GM19043 (cell line): ENCODE data around the gene PDE8A.

Experiments
- ATAC-seq: cut with Tn5 transposase; IDR thresholded peaks from one replicate; pipeline ENCODE4 v1.9.1; 2021; ENCODE audit warnings: low read depth; ENCODE audit not compliant: unreplicated experiment

Gene PDE8A

DNA sequence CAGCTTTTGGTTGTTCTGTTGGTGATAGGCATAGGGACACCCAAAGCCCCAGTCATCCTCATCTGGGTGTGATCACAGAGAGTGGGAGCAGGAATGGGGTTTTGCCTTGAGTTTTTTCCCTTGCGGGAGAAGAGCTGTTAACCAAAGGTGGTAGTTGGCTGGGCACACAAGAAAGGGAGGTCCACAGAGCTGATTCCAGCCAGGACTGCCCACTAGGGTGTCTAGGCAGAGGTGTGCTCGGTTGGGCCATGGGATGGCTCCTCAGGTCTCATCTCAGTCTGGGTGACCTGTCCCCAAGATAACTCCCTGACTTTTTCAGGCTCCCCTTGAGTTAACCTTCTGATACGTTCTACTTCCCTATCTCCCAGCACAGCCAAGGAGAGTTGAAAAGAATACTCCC lies 134.8 kb downstream of the PDE8A start:
- no peak for ATAC-seq

DNA sequence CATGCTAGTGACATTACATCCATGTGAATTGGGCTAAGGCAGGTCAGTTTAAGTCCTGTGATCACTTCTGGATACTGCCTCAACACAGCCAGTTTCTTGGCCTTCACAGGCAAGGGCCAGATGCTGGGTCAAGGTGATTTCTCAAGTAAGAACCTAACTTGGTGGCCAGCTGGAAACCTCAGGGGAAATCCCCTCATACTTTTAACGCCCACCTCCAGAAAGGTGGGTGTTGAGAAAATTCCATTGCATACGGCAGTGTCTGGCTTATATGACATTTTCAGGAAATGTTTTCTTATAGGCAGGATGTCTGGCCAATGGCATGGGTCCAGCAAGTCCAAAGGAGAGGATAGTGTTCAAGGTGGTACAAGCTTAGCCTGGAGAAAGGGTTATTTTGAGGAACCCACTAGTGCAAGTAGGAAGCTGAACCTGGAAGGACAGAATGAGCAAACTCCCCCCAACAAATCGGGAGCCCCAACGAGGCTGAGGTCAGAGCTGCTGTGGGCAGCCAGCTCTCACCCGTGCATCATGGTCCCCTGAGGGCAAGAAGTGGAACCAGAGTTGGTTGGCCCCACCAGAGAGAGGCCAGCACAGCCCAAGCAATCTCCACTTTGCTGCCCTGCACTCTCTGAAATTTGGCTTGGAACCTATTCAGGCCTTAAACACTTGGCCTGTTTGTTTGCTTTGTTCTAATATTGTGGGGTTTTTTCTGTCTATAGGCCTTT lies 135.4 kb downstream of the PDE8A start:
- no peak for ATAC-seq

DNA sequence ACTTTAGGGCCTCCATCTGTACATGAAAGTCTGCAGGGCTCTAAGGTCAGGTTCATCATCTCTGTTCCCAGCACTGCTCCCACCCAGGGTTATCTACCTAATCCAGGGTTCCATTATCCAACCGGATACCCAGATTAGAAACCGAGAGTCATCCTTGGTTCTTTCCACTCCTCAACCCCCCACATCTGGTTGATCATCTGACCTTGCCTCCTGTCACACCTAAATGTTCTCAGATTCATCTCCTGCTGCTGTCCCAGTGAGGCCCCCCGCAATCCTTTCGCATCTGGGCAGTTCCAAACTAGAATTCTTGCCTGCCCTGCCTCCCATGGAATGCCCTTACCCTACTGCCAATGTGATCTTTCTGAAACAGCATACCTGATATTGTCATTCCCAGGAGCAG lies 136.5 kb downstream of the PDE8A start:
- no peak for ATAC-seq

DNA sequence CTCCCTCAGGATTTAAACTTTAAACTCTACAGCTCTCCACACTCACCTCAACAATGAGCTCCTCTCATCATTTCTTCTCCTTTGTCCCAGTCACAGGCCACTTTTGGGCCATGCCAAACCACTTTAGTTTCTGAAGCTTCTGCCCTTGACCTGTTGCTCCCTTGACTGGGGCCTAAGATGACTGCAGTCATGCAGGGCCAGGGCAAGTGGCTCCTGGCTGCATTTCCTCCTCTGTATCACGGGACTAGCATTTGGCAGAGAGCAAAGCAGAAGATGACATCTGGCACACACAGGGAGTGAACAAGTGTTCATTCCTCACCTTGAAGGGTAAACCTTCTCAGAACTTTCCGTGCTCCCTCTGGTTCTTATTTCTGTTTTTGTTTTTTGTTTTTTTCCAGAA lies 136.9 kb downstream of the PDE8A start:
- no peak for ATAC-seq

DNA sequence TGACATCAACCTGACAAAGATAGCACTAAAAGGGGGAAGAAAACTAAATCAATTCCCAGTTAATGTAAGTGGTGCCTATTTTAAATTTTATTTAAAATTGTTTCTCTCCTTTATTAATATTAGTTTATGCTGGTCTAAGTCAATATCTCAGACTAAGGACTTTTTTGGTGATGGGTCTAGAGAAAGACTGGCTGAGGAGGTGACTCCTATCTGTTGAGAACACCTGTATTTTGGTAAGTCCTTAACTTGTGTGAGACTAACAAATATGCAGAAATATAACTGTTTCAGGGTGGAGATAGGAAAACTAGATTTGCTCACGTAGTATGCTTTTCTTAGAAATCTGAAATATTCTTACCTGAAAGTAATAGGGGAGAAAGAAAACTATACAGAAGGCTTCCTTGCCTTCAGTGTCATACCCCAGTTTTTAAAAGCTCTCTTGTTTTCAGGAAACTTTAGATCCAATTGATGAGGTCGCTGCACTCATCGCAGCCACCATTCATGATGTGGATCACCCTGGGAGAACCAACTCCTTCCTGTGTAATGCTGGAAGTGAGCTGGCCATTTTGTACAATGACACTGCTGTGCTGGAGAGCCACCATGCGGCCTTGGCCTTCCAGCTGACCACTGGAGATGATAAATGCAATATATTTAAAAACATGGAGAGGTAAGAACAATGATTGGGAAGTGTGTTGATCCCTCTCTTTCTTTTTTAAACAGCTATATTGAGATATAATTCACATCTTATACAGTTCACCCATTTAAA lies 138.9 kb downstream of the PDE8A start:
- ATAC-seq, result no peak

DNA sequence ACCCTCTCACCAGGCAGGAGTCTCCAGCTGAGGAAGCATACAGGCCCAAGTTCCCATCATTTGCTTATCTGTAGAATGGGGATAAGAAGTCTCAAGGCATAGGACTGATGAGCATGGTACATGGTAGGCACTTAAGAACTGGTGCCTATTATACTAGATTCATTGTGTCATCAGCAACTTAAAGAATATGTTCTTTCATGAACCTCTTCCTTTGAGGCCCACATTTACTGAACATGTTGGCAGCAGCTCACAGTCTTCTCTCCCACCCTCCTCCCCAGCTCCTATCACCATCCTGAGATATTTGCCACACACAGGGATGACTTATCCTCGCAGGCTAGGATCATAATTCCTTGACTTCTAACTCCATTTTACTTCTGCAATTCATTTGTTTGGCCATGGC lies 142.5 kb downstream of the PDE8A start:
- no peak for ATAC-seq

DNA sequence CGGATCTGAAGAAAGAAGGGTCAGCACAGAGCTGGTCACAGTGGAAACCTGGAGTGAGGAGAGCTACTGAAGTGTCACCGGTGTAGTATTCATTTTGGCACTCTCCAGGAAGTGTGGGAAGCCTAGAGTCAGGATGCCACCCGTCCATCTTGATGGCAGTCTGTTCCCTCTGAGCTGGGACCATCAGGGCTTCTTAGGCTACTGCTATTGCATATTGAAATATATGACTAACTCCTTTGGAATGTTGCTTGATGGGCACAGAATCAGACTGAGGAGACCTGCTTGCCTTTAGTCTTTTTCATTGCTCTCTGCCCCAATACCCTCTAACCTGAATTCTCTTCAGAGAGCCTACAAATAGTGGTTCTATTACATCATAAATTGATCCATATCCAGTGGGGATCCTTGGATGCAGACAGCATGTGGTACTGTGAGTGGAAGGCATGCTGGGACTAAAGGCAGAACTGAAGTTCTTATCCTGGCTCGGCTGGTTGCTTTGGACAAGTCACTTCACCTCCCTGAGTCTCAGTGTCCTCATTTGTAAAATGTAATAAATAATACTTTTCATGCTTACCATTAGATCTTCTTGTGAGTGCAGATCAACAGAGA lies 143.5 kb downstream of the PDE8A start:
- no peak for ATAC-seq

DNA sequence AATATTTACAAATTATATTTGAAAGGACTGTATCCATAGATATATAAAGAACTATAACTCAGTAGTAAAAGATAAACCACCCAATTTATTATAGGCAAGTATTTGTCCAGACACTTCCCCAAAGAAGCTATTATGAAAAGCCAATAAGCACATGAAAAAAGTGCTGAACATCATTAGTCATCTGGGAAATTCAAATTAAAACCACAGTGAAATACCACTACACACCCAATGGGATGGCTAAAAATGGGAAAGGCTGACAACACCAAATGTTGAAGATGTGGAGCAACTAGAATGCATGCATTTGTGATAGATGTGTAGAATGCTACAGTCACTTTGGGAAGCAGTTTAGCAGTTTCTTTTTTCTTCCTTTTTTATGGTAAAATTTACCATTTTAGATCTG lies 147.0 kb downstream of the PDE8A start:
- ATAC-seq, result no peak

DNA sequence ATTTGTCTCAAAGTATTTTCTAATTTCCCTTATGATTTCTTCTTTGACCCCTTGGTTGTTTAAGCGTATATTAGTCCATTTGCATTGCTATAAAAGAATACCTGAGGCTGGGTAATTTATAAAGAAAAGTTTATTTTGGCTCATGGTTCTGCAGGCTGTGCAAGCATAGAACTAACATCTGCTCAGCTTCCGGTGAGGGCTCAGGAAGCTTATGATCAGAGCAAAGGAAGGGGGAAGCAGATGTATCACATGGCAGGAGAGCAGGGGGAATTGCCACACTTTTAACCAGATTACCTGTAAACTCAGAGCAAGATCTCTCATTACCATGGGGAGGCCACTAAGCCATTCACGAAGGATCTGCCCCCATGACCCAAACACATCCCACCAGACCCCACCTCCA lies 148.2 kb downstream of the PDE8A start:
- no peak for ATAC-seq

DNA sequence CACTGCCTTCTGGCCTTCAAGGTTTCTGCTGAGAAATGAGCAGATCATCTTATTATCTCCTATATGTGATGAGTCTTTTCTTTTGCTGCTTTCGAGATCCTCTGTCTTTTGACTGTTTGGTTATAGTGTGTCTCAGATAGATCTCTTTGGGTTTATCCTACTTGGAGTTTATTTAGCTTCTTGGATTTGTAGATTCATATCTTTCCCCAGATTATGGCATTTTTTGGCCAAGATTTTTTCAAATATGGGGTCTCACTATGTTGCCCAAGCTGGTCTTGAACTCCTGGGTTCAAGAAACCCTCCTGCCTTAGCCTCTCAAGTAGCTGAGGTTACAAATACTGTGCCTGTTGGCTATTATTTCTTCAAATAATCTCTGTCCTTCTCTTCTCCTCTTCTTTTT lies 150.3 kb downstream of the PDE8A start:
- no peak for ATAC-seq

DNA sequence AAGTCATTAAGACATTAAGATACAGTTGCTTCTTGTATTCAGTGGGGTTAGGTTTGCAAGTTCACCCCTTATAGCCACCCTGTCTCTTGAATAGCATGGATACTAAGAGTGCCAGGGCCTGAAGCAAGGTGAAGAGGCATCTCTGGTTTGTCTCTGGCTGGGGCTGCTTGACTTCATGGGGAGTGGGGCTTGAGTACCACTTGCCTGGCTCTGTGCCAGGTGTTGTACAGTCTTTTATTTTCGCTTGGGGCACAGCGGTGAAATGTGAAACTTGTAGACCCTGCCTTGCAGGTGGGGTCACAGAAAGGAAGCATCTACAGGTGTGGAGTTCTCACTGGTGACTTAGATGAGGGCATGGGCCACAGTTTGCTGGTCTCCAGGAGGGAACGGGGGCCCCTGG lies 152.1 kb downstream of the PDE8A start:
- ATAC-seq, result no peak

DNA sequence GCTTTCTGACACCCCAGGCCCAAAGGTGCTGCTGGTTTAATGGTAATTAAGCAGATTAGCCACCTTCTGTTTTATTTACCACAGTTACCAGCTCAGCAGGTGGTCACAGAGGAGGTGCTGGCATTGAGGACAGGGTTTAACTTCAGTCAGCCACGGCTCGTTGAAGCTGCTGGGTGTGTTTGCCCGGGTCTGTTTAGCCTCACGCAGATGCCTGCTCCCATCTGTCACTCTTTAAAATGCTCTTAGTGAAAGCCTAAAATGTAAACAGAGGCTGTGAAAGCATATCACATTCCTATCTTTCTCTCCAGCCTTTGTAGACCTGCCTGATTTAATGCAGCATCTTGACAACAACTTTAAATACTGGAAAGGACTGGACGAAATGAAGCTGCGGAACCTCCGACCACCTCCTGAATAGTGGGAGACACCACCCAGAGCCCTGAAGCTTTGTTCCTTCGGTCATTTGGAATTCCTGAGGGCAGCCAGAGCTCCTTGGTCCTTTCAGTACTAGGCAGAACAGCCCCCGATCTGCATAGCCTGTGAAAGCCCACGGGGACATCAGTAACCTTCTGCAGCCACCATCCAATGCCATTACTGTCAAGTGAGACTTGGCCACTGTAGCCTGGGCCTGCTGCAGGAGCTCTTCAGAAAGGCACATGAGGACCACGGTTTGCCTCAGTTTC lies 156.0 kb downstream of the PDE8A start:
- no peak for ATAC-seq

DNA sequence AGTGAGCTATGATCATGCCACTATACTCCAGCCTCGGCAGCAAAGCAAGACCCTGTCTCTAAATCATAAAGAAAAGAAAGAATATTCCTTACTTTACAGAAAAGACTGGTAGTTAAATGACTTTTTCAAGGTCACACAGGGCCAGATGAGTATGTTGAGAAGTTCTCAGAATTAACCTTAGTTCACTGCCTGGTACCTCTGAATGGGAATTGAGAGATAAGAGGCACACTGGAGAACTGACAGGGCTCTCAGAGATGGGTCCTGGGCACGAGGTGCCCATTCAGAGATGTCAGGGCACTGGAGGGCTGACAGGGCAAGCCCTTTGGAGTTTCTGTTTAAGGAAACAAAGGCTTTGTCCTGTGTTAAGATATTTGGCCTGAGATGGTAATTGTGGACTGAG lies 157.7 kb downstream of the PDE8A start:
- ATAC-seq, result no peak

DNA sequence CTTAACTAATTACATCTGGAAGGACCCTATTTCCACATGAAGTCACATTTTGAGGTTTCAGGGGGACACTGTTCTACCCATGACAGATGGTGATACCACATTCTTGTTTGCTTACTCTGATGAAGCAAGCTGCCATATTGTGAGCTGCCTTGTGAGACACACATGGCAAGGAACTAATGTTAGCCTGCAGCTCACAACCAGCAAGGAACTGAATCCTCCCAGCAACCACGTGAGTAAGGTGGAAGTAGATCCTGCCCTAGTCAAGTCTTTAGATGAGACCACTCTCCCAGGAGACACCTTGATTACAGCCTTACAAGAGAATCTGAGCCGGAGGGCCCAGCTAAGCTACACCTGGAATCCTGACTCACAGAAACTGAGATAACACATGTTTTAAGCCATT lies 160.1 kb downstream of the PDE8A start:
- no peak for ATAC-seq

DNA sequence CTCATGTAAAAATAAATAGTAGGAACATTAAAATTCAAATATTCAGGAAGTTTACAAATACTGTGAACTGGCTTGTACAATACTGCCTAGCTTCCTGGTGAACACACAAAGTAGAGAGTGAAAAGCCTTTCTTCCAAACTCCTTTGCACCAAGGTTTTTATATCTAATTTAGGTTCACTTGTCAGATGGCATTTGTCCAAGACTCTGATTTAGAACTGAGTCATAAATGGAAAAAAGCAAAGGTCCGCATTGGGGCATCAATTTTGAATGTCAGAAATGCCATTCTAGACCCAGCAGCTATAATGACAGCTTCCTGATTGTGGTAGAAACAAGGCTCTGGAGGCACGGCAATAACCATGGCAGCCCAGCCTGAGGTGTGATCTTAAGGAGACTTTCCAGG lies 160.7 kb downstream of the PDE8A start:
- ATAC-seq, result no peak

DNA sequence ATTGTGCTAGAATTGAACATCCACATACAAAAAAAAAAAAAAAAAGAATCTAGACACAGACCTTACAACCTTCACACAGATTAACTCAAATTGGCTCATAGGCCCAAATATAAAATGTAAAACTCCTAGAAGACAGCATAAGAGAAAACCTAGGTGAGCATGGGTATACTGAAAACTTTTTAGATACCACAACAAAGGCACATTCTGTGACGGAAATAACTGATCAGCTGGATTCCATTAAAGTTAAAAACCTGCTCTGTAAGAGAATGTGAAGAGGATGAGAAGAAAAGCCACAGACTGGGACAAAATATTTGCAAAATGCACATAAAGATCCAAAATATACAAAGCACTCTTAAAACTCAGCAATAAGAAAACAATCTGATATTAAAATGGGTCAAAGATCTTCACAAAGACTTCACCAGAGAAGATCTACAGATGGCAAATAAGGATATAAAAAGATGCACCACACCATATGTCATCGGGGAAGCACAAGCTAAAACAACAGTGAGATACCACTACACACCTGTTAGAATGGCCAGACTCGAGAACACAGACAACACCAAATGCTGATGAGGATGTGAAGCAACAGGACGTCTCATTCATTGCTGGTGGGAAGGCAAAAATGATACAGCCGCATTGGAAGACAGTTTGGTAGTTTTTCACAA lies 167.9 kb downstream of the PDE8A start:
- ATAC-seq, result no peak

DNA sequence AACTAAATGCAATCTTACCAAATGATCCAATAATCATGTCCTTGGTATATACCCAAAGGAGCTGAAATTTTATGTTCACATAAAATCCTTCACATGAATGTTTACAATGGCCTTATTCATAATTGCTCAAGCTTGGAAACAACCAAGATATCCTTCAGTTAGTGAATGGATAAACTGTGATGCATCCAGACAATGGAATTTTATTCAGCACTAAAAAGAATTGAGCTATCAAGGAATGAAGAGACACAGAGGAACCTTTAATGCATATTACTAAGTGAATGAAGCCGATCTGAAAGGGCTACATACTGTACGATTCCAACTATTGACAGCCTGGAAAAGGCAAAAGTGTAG lies 168.4 kb downstream of the PDE8A start:
- ATAC-seq, result no peak

DNA sequence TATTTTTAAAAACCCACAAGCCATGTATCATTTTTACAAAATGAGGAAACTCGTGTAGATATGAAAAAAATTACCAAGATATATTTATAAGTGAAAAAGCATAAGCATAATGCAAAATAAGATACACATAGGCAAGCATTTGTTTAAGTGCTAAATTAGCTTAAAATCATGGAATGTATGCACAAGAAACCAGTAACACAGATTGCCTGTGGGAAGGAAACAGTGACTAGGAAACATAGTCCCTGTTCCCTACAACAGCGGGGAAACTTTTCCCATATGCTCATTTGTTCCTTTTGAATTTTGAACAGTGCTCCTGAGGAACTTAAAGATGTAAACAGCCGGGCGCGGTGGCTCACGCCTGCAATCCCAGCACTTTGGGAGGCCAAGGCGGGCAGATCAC lies 169.5 kb downstream of the PDE8A start:
- no peak for ATAC-seq

DNA sequence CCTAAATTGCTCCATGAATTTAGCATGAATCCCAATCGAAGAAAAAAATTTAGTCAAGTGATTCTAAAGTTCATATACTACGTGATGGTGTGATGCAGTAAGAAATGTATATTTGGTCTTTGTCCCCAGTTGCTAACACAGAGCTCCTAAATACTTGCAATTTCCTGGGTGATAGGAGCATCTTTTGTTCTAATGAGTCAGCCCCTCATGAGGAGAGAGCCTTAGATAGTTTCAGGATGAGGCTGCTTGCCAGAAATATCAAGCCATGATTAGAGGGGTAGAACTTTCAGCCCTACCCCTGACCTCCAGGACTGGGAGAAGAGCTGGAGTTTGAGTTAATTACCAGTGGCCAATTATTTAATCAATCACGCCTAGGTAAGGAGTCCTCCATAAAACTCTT lies 170.2 kb downstream of the PDE8A start:
- no peak for ATAC-seq

DNA sequence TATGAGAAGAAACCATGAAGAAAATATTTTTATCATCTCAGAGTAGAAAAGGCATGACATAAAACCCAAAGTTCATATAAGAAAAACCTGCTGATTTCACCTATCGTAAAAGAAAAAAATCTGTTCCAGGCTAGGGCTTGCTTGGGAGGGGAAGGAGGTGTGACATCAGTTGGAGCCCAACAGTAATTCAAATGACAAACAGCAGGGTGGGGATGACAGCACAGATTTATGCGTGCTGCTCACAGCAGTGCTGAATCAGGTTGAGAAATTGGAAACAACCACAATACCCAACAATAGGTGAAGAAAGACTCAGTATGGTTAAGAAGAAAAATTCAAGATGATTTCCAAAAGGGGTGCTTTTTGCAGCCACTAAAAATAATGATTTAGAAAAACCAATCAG lies 172.4 kb downstream of the PDE8A start:
- ATAC-seq, result no peak

DNA sequence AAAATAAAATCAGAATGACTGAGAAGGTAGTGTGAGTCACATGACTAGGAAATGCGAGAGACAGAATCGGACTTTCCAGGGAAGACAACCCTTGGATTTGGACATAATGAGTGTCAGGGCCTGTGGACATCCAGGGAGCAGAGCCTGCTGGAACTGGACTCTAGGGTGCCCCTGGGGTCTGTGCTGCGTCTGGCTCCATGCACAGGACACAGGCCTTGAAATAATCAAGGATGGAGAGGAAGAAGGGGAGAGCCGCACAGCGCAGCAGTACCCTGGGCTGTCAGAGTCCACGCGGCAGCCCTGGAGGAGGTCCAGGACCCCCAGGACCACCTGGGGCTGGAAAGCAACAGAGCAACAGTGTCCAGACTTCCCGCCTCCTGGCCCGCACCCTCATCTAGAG lies 173.7 kb downstream of the PDE8A start:
- no peak for ATAC-seq
